Activated CD4-positive, alpha-beta T cell treated with anti-CD3 and anti-CD28 coated beads, Interleukin-2, amount 10 ng/mL, durations not matched to agents 24 days and 14 days (primary cell): Measurements from ENCODE around the gene CH25H. TPM values are rescaled to one million over a fixed set of nuclear protein-coding genes. Genes with fewer than 3 reads are reported as not detected.
"Not testable (repeated sequence)": the region's sequence is repeated elsewhere in the genome, so short reads cannot be mapped to it uniquely, and the experiment has no call there.

Experiments
- DNase-seq: peaks from one replicate; pipeline ENCODE4 v3.0.0; 2022
- H3K27ac Mint-ChIP-seq: one replicate; pipeline ENCODE4 v1.8.0; 2022; ENCODE audit warnings: mild to moderate bottlenecking, mixed read lengths
- H3K27me3 Mint-ChIP-seq: one replicate; pipeline ENCODE4 v1.8.0; 2022; ENCODE audit warnings: mixed read lengths
- H3K36me3 Mint-ChIP-seq: one replicate; pipeline ENCODE4 v1.8.0; 2022; ENCODE audit warnings: low read depth, mild to moderate bottlenecking, mixed read lengths
- H3K4me1 Mint-ChIP-seq: one replicate; pipeline ENCODE4 v1.8.0; 2021; ENCODE audit warnings: mixed read lengths
- H3K4me3 Mint-ChIP-seq: one replicate; pipeline ENCODE4 v1.8.0; 2022; ENCODE audit warnings: mild to moderate bottlenecking, moderate library complexity, mixed read lengths
- H3K9me3 Mint-ChIP-seq: one replicate; pipeline ENCODE4 v1.8.0; 2021; ENCODE audit warnings: mixed read lengths
- intact Hi-C: fragments of 100-400 bp; cut with micrococcal nuclease; formaldehyde crosslinking; loops from one replicate; pipeline ENCODE4 v1.15.1; 2023
- total RNA-seq: library from RNA; stranded (reverse); gene quantifications from 2 replicates; pipeline ENCODE4 v1.2.3, GENCODE V29; 2022

Gene CH25H
- total RNA-seq, 1 donor from 2014 or later: not detected

DNA sequence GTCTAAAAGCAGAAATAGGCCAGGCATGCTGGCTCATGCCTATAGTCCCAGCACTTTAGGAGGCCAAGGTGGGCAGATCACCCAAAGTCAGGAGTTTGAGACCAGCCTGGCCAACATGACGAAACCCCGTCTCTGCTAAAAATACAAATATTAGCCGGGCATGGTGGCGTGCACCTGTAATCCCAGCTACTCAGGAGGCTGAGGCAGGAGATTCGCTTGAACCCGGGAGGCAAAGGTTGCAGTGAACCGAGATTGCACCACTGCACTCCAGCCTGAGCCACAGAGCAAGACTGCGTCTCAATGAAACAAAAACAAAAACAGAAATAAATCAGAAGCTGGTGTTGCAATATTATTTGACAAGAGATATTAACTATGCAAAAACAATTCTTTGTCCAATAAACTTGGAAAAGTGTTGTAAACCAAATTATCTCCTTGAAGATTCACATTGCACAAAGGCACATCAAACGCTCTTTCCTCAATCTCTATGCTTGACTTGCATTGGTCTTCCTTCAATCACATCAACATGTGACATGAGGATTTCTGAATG lies 38.7 kb downstream of the CH25H start:
- DNase-seq, H3K36me3 Mint-ChIP-seq, H3K27ac Mint-ChIP-seq, H3K9me3 Mint-ChIP-seq, H3K4me3 Mint-ChIP-seq: not testable (repeated sequence)
- Mint-ChIP-seq H3K27me3 (peaks cover 56% of the 10 kb centered on the region), H3K4me1 (peaks cover 27% of the 10 kb centered on the region)
- intact Hi-C loops: loop anchor here (10.0 kb wide), 1 partner anchor 344 kb away; no protein-coding TSS in a partner anchor

DNA sequence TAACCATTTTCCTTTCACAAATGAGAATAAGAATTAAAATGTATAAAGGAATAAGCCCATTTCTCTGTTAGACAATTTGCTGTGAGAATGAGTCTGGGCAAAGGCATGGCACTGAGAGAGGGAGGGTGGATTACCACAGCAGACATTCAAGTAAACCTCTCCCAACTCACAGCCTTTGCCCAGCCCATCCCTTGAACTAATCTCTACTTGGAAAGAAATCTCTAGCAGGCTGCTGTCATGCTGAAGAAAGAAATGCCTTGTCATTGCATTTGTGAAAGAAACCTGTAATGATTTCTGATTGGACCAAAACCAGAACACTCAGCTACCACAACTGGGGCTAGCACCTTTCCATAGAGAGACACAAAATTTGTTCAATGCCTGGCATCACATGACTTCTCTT lies 39.2 kb downstream of the CH25H start:
- intact Hi-C loops: loop anchor here (10.0 kb wide), 1 partner anchor 343 kb away; no protein-coding TSS in a partner anchor
- Mint-ChIP-seq H3K4me1 (peaks cover 30% of the 10 kb centered on the region), H3K4me3 (no peak overlapping the region), H3K27ac (no peak overlapping the region), H3K27me3 (peaks cover 51% of the 10 kb centered on the region), H3K9me3 (peaks cover 9% of the 10 kb centered on the region), H3K36me3 (no peaks in the 10 kb centered on the region)
- no peak for DNase-seq

DNA sequence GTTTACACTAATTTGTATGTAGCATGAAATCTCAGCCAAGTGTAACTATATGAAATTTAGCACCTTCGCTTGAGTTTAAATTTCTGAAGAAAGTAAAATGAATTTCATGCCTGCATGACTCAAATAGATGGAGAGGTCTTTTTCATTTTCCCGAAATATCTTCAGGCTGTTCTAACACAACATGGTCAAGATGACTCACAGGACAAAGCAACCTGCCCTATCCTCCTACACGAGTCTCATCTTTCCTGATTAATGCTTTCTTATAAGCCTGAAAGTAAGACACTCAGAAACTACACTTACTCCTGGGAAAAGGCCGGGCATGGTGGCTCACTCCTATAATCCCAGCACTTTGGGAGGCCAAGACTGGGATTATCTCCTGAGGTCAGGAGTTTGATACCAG lies 41.2 kb downstream of the CH25H start:
- H3K4me3 Mint-ChIP-seq: no peak overlapping the region
- peaks cover 30% of the 10 kb centered on the region for H3K4me1 Mint-ChIP-seq
- no peak overlapping the region for H3K27ac Mint-ChIP-seq
- no peak for DNase-seq
- peaks cover 5% of the 10 kb centered on the region for H3K9me3 Mint-ChIP-seq
- intact Hi-C loops: loop anchor here (10.0 kb wide), 1 partner anchor 341 kb away; no protein-coding TSS in a partner anchor
- peaks cover 34% of the 10 kb centered on the region for H3K27me3 Mint-ChIP-seq
- H3K36me3 Mint-ChIP-seq: no peaks in the 10 kb centered on the region

DNA sequence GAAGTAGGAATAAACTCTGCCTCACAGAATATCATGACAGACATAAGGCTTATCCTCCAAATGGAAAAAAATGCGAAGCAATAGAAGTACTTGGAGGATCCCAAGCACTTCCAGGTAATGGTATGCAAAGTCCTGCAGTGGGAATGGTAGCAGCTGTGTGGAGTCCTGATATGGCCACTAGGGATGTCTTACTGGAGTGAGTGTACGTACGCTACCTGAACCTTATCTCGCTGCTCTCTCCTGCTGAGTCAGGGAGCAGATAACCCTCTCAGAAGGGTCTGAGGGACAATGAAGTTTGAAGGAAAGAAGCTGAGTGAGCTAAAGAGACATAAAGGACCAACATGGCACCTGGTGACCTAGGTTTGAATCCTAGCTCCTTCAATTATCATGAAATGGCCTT lies 42.2 kb downstream of the CH25H start:
- no peaks in the 10 kb centered on the region for H3K36me3 Mint-ChIP-seq
- H3K4me3 Mint-ChIP-seq: peak overlapping the region; percentile 70
- peaks cover 30% of the 10 kb centered on the region for H3K4me1 Mint-ChIP-seq
- peaks cover 5% of the 10 kb centered on the region for H3K9me3 Mint-ChIP-seq
- intact Hi-C loops: loop anchor here (5.0 to 10.0 kb wide), 2 partner anchors 340 to 893 kb away; no protein-coding TSS in a partner anchor
- H3K27me3 Mint-ChIP-seq: peaks cover 39% of the 10 kb centered on the region
- DNase-seq: no peak
- no peak overlapping the region for H3K27ac Mint-ChIP-seq

DNA sequence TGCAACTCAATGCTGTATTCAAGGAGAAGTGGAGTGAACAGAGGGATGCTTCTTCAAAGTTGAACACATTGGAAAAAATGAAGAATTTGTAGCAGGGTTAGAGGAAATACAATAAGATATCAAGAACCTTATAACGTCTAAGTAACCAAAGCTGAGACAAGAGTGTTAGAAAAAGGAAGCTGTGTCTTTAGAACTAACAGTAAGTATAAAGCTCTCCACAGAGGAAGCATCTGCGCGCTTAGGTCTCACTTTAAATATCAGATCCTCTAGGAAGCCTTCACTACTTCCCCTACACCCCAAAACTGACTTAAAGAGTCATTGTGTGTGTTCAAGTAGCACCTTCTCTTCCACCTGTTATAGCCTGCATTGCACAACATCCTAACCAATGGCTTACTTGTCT lies 43.0 kb downstream of the CH25H start:
- H3K4me3 Mint-ChIP-seq: peak overlapping the region; percentile 70
- intact Hi-C loops: loop anchor here (5.0 to 10.0 kb wide), 2 partner anchors 339 to 892 kb away; no protein-coding TSS in a partner anchor
- peaks cover 5% of the 10 kb centered on the region for H3K9me3 Mint-ChIP-seq
- H3K4me1 Mint-ChIP-seq: peaks cover 30% of the 10 kb centered on the region
- H3K27me3 Mint-ChIP-seq: peaks cover 38% of the 10 kb centered on the region
- no peaks in the 10 kb centered on the region for H3K36me3 Mint-ChIP-seq
- H3K27ac Mint-ChIP-seq: peak overlapping the region; percentile 25
- peak; percentile 58 for DNase-seq

DNA sequence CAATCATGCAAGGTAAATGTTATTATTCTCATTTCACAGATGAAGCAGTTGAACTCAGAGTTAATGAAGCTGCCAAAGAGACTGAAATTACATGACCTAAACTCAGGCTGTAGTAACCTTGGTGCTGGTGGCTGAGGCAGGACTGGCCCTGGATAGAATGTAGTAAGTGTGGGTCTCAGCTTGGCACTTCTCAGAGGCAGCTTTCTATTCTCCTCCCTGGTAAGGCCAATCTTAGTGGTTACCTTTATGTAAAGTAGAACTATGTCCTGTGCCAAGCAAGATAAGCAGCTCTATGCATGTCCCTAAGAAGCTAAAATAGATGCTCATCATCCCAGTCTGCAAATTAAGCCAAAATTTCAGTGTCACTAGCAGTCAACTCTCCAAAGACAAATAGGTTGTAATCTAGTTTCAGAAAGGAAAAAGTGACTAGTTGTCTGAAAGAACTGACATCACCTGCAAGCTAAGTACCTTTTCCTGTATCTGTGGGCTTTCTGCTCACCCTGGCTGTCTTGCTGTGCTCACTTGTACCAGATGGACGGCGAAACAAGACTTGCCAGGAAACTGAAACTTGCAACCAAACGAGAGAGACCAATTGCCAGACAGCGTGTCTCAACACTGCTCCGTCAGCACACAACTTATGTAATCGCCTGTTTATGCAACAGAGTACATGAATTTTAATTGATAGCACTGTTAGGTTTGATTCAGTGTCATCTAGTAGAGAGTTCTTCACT lies 43.7 kb downstream of the CH25H start:
- Mint-ChIP-seq H3K9me3 (peaks cover 5% of the 10 kb centered on the region), H3K4me1 (peaks cover 34% of the 10 kb centered on the region), H3K36me3 (no peaks in the 10 kb centered on the region), H3K27me3 (peaks cover 40% of the 10 kb centered on the region), H3K4me3 (peak overlapping the region; percentile 70), H3K27ac (peak overlapping the region; percentile 25)
- peak; percentile 89 for DNase-seq
- intact Hi-C loops: loop anchor here (1.0 to 10.0 kb wide), 7 partner anchors 43 to 891 kb away; partner anchors contain the start of gene CH25H

DNA sequence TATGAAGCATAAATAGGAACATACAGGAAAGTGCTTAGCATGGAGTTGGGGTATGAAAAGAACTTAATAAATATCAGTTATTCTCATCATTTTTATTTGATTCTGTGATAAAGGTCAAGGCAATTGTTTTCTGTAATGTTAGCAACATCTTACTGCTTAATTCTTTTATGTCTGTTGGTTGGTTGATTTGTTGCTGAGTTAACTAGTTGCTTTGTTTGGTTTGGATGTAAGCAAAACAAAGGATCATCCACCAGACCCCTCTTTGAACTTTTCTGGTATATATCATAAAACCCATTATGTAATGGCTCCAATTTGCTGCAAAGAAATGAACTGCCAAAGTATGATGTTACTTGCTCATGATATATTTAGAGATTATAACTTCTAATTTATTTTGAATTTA lies 44.5 kb downstream of the CH25H start:
- no peak for DNase-seq
- no peak overlapping the region for H3K27ac Mint-ChIP-seq
- H3K9me3 Mint-ChIP-seq: peaks cover 5% of the 10 kb centered on the region
- H3K4me3 Mint-ChIP-seq: no peak overlapping the region
- intact Hi-C loops: loop anchor here (2.0 to 10.0 kb wide), 5 partner anchors 44 to 890 kb away; partner anchors contain the start of gene CH25H
- H3K4me1 Mint-ChIP-seq: peaks cover 35% of the 10 kb centered on the region
- peaks cover 34% of the 10 kb centered on the region for H3K27me3 Mint-ChIP-seq
- no peaks in the 10 kb centered on the region for H3K36me3 Mint-ChIP-seq

DNA sequence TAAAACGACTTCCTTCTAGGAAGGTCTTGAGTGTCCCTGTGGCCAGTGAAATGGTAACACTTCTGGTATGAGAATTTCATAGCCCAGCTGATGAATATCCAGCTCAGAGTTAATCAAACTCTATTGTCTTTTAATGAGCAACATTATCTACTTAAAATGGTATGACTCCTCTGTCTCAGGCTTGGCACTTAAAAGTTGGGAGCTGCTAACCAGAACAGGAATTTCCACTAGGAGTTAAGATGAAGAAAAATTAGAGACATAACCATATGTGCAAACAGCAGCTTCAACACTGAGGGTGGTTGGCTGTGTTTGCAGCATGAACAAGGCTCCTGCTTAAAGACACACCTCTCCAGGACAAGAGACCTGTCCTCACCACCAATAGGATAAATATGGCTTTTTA lies 46.8 kb downstream of the CH25H start:
- DNase-seq: no peak
- H3K9me3 Mint-ChIP-seq: no peaks in the 10 kb centered on the region
- peaks cover 42% of the 10 kb centered on the region for H3K27me3 Mint-ChIP-seq
- no peak overlapping the region for H3K4me3 Mint-ChIP-seq
- intact Hi-C loops: loop anchor here (5.0 to 10.0 kb wide), 2 partner anchors 336 to 888 kb away; no protein-coding TSS in a partner anchor
- H3K4me1 Mint-ChIP-seq: peaks cover 27% of the 10 kb centered on the region
- no peak overlapping the region for H3K27ac Mint-ChIP-seq
- no peaks in the 10 kb centered on the region for H3K36me3 Mint-ChIP-seq

DNA sequence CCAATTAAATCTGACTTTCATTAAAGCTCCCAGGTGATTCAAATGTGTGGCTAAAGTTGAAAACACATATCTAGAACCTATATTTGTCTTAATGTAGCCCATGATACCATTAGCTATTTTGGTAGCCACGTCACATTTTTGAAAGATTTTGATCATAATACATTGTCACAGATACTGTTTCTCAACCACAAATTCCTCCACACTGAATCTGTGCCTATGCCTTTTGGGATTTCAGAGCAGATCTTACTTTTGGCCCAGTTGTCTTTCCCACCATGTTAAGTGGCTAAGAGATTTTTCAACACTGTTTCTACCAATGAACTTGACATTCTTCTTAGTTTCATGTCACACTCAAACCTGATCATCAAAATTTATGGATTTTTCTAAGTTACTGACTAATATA lies 47.4 kb downstream of the CH25H start:
- no peak overlapping the region for H3K27ac Mint-ChIP-seq
- peaks cover 24% of the 10 kb centered on the region for H3K4me1 Mint-ChIP-seq
- H3K4me3 Mint-ChIP-seq: no peak overlapping the region
- H3K36me3 Mint-ChIP-seq: no peaks in the 10 kb centered on the region
- H3K27me3 Mint-ChIP-seq: peaks cover 47% of the 10 kb centered on the region
- no peak for DNase-seq
- intact Hi-C loops: loop anchor here (5.0 to 10.0 kb wide), 2 partner anchors 335 to 887 kb away; no protein-coding TSS in a partner anchor
- no peaks in the 10 kb centered on the region for H3K9me3 Mint-ChIP-seq

DNA sequence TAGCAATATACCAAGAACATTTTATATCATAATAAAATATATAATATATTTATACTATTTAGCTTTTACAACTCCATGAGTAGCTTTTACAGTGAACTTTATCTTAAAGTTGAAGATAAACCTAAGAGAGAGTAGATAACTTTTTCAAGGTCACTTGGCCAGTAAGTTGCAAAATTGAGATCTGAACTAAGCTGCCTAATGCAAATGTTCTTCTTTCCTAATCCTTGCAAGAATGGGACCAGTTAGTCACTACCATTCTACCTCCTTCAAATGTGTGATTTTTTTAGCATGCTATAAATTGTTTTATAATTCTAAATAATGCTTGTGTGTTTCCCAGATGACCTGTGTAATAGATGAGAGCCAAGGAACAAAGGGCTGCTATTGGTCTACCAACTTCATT lies 47.8 kb downstream of the CH25H start:
- Mint-ChIP-seq H3K27ac (no peak overlapping the region), H3K4me1 (peaks cover 19% of the 10 kb centered on the region), H3K9me3 (no peaks in the 10 kb centered on the region), H3K4me3 (no peak overlapping the region), H3K36me3 (no peaks in the 10 kb centered on the region), H3K27me3 (peaks cover 48% of the 10 kb centered on the region)
- intact Hi-C loops: no loop called here
- no peak for DNase-seq

DNA sequence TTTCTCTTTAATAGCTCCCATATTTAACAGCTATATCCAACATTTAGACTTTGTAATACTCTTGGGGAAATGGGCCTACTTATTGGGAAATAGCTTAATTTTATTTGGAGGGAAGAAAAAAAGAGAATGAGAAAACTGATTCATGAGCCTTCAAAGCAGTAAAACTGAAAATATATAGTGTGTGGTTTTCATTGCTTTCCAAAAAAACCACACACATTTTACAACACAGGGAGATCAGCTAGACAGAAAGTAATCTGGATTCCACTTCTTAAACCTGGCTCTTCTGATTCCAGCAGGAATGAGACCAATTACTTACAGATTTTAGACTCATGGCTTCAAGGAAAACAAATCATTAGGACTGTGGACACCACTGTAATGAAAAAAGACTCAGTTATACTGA lies 48.7 kb downstream of the CH25H start:
- peaks cover 57% of the 10 kb centered on the region for H3K27me3 Mint-ChIP-seq
- DNase-seq: no peak
- intact Hi-C loops: no loop called here
- no peaks in the 10 kb centered on the region for H3K36me3 Mint-ChIP-seq
- H3K9me3 Mint-ChIP-seq: no peaks in the 10 kb centered on the region
- H3K4me3 Mint-ChIP-seq: no peak overlapping the region
- H3K27ac Mint-ChIP-seq: no peak overlapping the region
- H3K4me1 Mint-ChIP-seq: peaks cover 10% of the 10 kb centered on the region

DNA sequence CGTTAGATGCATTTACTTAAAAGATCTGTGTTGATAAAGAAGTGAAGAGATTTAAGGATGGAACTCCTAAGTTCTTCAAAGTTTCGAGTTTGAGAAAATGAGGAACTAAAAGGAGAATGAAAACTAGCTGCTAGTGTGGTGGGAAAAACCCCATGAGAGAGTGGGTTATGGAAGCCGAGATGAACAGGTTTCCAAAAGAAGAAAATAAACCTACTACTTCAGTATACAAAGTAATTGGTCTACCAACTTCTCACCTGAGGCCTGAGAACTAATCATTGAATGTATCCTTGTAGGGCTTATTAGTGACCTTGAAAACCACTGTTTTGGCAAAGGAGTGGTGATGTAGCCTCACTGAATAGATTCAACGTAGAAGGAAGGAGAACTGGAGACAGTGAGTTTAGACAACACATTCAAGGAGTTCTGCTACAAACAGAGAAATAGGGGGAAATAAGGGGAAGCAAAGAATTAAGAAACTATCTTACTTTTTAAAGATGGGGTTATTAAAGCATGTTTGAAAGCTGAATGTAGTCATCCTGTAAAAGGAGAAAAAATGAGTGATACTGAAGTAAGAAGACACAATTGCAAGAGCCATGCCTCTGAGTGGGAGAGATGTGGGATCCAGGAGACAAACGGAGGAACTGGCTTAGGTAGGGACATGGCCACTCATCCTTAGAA lies 50.8 kb downstream of the CH25H start:
- Mint-ChIP-seq H3K36me3 (no peaks in the 10 kb centered on the region), H3K4me3 (no peak overlapping the region), H3K27ac (no peak overlapping the region), H3K9me3 (no peaks in the 10 kb centered on the region), H3K4me1 (peaks cover 7% of the 10 kb centered on the region), H3K27me3 (peaks cover 64% of the 10 kb centered on the region)
- DNase-seq: no peak
- intact Hi-C loops: no loop called here
